Transverse colon (tissue), 3 donors: ENCODE measurements around the gene SF3B2.

Experiments used
- EP300 ChIP-seq: sonication (generic); formaldehyde crosslinking; IDR thresholded peaks from one replicate; pipeline ENCODE4 v1.6.1; 2017; ENCODE audit warnings: antibody characterized with exemption, low read depth
- POLR2A ChIP-seq: fragments of 450-650 bp; IDR thresholded peaks from one replicate; pipeline ENCODE4 v1.6.1; 2016; ENCODE audit warnings: antibody characterized with exemption, mild to moderate bottlenecking, moderate library complexity
- TF ChIP-seq, protein P1 (sequence below), 5 experiments: fragments of 200-600 bp in 3 of 5; fragments of 450-650 bp in 2 of 5; sonication (generic) in 3 of 5; IDR thresholded peaks; 1 replicate in 2 of 5; 2 replicates in 3 of 5; pipeline ENCODE4 v1.5.1; 2016 to 2017; ENCODE audit warnings: antibody characterized with exemption in 5 of 5, inconsistent platforms in 3 of 5, mild to moderate bottlenecking in 2 of 5, moderate library complexity in 1 of 5

GRCh38 chr11:66015454-66015881 lies 36.7 kb upstream of the SF3B2 start:
- TF ChIP-seq, protein P1, sequence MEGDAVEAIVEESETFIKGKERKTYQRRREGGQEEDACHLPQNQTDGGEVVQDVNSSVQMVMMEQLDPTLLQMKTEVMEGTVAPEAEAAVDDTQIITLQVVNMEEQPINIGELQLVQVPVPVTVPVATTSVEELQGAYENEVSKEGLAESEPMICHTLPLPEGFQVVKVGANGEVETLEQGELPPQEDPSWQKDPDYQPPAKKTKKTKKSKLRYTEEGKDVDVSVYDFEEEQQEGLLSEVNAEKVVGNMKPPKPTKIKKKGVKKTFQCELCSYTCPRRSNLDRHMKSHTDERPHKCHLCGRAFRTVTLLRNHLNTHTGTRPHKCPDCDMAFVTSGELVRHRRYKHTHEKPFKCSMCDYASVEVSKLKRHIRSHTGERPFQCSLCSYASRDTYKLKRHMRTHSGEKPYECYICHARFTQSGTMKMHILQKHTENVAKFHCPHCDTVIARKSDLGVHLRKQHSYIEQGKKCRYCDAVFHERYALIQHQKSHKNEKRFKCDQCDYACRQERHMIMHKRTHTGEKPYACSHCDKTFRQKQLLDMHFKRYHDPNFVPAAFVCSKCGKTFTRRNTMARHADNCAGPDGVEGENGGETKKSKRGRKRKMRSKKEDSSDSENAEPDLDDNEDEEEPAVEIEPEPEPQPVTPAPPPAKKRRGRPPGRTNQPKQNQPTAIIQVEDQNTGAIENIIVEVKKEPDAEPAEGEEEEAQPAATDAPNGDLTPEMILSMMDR (IDR thresholded peaks at IDR 0.05): no peak
- no peak for TF ChIP-seq POLR2A
- no peak for TF ChIP-seq EP300
